ENCODE results near the gene PTPRM.

DNA sequence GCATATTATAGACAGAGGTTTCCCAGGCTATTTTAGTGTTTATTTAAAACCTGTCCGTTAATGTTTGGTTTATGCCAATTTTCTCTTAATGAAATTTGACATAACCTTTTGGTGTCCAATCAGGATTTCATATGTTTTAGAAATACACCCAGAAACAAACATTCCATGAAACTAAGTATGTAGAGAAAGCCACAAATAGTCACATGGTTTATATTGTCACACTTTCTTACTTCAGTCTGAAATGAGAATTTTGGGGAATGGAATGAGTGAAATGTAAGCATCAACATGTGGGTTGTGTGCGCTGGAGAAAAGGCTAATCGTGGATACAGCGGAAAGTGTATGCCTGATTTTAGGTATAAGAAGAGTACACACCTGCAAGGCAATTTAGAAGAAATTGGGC, 765.2 kb downstream of the PTPRM start:
- TF ChIP-seq, protein P1, sequence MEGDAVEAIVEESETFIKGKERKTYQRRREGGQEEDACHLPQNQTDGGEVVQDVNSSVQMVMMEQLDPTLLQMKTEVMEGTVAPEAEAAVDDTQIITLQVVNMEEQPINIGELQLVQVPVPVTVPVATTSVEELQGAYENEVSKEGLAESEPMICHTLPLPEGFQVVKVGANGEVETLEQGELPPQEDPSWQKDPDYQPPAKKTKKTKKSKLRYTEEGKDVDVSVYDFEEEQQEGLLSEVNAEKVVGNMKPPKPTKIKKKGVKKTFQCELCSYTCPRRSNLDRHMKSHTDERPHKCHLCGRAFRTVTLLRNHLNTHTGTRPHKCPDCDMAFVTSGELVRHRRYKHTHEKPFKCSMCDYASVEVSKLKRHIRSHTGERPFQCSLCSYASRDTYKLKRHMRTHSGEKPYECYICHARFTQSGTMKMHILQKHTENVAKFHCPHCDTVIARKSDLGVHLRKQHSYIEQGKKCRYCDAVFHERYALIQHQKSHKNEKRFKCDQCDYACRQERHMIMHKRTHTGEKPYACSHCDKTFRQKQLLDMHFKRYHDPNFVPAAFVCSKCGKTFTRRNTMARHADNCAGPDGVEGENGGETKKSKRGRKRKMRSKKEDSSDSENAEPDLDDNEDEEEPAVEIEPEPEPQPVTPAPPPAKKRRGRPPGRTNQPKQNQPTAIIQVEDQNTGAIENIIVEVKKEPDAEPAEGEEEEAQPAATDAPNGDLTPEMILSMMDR (IDR thresholded peaks at IDR 0.05): no peak
- TF ChIP-seq, protein P2, sequence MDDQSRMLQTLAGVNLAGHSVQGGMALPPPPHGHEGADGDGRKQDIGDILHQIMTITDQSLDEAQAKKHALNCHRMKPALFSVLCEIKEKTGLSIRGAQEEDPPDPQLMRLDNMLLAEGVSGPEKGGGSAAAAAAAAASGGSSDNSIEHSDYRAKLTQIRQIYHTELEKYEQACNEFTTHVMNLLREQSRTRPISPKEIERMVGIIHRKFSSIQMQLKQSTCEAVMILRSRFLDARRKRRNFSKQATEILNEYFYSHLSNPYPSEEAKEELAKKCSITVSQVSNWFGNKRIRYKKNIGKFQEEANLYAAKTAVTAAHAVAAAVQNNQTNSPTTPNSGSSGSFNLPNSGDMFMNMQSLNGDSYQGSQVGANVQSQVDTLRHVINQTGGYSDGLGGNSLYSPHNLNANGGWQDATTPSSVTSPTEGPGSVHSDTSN (IDR thresholded peaks at IDR 0.05): no peak
- TF ChIP-seq REST (IDR thresholded peaks at IDR 0.05) (no peak), SMC3 (IDR thresholded peaks at IDR 0.05) (no peak), MAX (IDR thresholded peaks at IDR 0.05) (no peak), RAD21 (conservative IDR thresholded peaks at IDR 0.05 in 1 of 2, IDR thresholded peaks at IDR 0.05 in 1 of 2) (no peak), HMGXB4 (CRISPR knock-in tag; IDR thresholded peaks at IDR 0.05; ENCODE audit: borderline replicate concordance) (no peak), JUNB (IDR thresholded peaks at IDR 0.05) (no peak), ZFP36 (IDR thresholded peaks at IDR 0.05; ENCODE audit: borderline replicate concordance, partially characterized antibody) (no peak)
